ENCODE data around the gene FSTL5.

FSTL5 gene

GRCh38 chr4:162017863-162018262 lies 145.9 kb downstream of the FSTL5 start:
- H3K9me3 ChIP-seq (ENCODE audit: insufficient read depth, low read length): no peaks in the 10 kb centered on the region
- TF ChIP-seq SUZ12 (IDR thresholded peaks at IDR 0.05; ENCODE audit: extremely low read depth, insufficient read depth, insufficient read length): no peak
- no peak for TF ChIP-seq YY1 (IDR thresholded peaks at IDR 0.05; ENCODE audit: insufficient read depth, insufficient read length)
- TF ChIP-seq ZNF274 (IDR thresholded peaks at IDR 0.05; ENCODE audit: low read depth, low read length): no peak
- H3K4me3 ChIP-seq (ENCODE audit: insufficient read length, low read depth): no peak overlapping the region
- H3K36me3 ChIP-seq (ENCODE audit: insufficient read depth, insufficient read length, low read length): no peaks in the 10 kb centered on the region
- DNase-seq (ENCODE audit: low read depth, low spot score): no peak
- H3K27me3 ChIP-seq (ENCODE audit: insufficient read depth, insufficient read length): no peaks in the 10 kb centered on the region
- no peaks in the 10 kb centered on the region for H3K4me1 ChIP-seq (ENCODE audit: insufficient read depth, insufficient read length)
- no peak overlapping the region for H3K9ac ChIP-seq (ENCODE audit: insufficient read length, low read depth)

GRCh38 chr4:162016991-162017390 lies 146.8 kb downstream of the FSTL5 start:
- Histone ChIP-seq H3K36me3 (ENCODE audit: insufficient read depth, insufficient read length, low read length) (no peaks in the 10 kb centered on the region), H3K4me3 (ENCODE audit: insufficient read length, low read depth) (no peak overlapping the region), H3K9me3 (ENCODE audit: insufficient read depth, low read length) (no peaks in the 10 kb centered on the region), H3K4me1 (ENCODE audit: insufficient read depth, insufficient read length) (no peaks in the 10 kb centered on the region), H3K27me3 (ENCODE audit: insufficient read depth, insufficient read length) (no peaks in the 10 kb centered on the region), H3K9ac (ENCODE audit: insufficient read length, low read depth) (no peak overlapping the region)
- DNase-seq (ENCODE audit: low read depth, low spot score): no peak
- TF ChIP-seq YY1 (IDR thresholded peaks at IDR 0.05; ENCODE audit: insufficient read depth, insufficient read length): no peak
- no peak for TF ChIP-seq SUZ12 (IDR thresholded peaks at IDR 0.05; ENCODE audit: extremely low read depth, insufficient read depth, insufficient read length)
- no peak for TF ChIP-seq ZNF274 (IDR thresholded peaks at IDR 0.05; ENCODE audit: low read depth, low read length)

DNA sequence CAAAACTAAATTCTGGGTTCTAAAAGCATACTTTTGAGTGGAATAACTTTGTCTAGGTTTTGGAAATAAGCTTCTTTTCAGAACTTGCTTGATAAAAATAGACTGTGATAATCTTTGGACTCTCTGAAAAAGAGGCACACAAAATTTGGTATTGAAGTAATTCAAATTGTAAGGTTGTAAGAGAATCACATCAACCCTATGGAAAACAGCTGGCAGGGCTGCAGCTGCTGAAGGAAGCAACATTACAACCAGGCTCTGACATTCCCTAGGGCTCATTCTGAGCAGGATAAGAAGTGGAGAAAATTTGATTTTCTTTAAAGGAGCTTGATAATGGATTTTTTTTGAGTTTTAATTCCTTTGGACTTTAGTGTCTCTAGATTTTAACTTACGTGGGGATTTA lies 147.6 kb downstream of the FSTL5 start:
- no peak overlapping the region for H3K4me3 ChIP-seq (ENCODE audit: insufficient read length, low read depth)
- TF ChIP-seq YY1 (IDR thresholded peaks at IDR 0.05; ENCODE audit: insufficient read depth, insufficient read length) (no peak), ZNF274 (IDR thresholded peaks at IDR 0.05; ENCODE audit: low read depth, low read length) (no peak)
- no peaks in the 10 kb centered on the region for H3K27me3 ChIP-seq (ENCODE audit: insufficient read depth, insufficient read length)

DNA sequence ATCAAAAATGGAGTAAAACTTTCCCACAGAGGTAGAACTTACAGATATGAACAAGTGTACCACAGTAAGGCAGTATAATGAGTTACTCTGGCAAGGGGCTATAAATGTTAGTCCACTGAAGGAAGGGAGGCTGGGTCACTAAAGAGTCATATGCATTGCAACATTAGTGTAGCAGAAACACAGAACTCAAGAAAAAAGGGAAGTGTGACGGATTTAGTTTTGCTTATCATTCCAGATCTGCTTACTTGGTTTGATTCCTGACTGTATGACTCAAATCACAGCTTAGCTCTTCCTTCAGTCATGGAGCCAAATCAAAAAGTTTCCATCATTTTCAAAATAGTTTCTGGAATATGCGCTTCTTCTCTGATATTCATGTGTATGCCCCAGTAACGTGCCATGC lies 148.7 kb downstream of the FSTL5 start:
- Histone ChIP-seq H3K4me1 (ENCODE audit: insufficient read depth, insufficient read length) (no peaks in the 10 kb centered on the region), H3K27me3 (ENCODE audit: insufficient read depth, insufficient read length) (no peaks in the 10 kb centered on the region), H3K9ac (ENCODE audit: insufficient read length, low read depth) (no peak overlapping the region), H3K9me3 (ENCODE audit: insufficient read depth, low read length) (no peaks in the 10 kb centered on the region), H3K4me3 (ENCODE audit: insufficient read length, low read depth) (no peak overlapping the region), H3K36me3 (ENCODE audit: insufficient read depth, insufficient read length, low read length) (no peaks in the 10 kb centered on the region)
- TF ChIP-seq ZNF274 (IDR thresholded peaks at IDR 0.05; ENCODE audit: low read depth, low read length) (no peak), SUZ12 (IDR thresholded peaks at IDR 0.05; ENCODE audit: extremely low read depth, insufficient read depth, insufficient read length) (no peak), YY1 (IDR thresholded peaks at IDR 0.05; ENCODE audit: insufficient read depth, insufficient read length) (no peak)
- no peak for DNase-seq (ENCODE audit: low read depth, low spot score)

More for the DNA sequence above, 147.6 kb downstream of the FSTL5 start:
- no peak overlapping the region for H3K9ac ChIP-seq (ENCODE audit: insufficient read length, low read depth)
- H3K4me1 ChIP-seq (ENCODE audit: insufficient read depth, insufficient read length): no peaks in the 10 kb centered on the region
- no peaks in the 10 kb centered on the region for H3K36me3 ChIP-seq (ENCODE audit: insufficient read depth, insufficient read length, low read length)
- DNase-seq (ENCODE audit: low read depth, low spot score): no peak
- H3K9me3 ChIP-seq (ENCODE audit: insufficient read depth, low read length): no peaks in the 10 kb centered on the region

DNA sequence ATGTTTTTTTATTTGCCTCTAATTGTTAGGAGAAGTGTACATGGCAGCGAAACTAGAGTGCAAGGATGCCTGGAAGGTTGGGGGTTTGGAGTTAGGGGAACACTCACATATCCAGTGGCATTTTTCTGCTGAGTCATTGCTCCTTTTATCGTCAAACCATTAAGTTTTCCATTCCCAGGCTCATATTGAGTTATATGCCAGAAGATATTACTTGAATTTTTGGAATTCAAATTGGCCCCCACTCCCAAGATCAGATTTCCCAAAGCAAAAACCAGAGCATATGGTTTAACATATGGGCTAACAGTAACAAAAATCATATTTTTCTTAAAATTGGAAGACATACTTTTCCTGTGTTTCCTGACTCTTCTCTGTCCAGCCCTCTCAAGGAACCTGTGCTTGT lies 152.7 kb downstream of the FSTL5 start:
- Histone ChIP-seq H3K9me3 (ENCODE audit: insufficient read depth, low read length) (no peaks in the 10 kb centered on the region), H3K4me1 (ENCODE audit: insufficient read depth, insufficient read length) (no peaks in the 10 kb centered on the region), H3K27me3 (ENCODE audit: insufficient read depth, insufficient read length) (no peaks in the 10 kb centered on the region), H3K36me3 (ENCODE audit: insufficient read depth, insufficient read length, low read length) (no peaks in the 10 kb centered on the region), H3K9ac (ENCODE audit: insufficient read length, low read depth) (no peak overlapping the region), H3K4me3 (ENCODE audit: insufficient read length, low read depth) (no peak overlapping the region)
- TF ChIP-seq SUZ12 (IDR thresholded peaks at IDR 0.05; ENCODE audit: extremely low read depth, insufficient read depth, insufficient read length): no peak
- no peak for TF ChIP-seq YY1 (IDR thresholded peaks at IDR 0.05; ENCODE audit: insufficient read depth, insufficient read length)
- TF ChIP-seq ZNF274 (IDR thresholded peaks at IDR 0.05; ENCODE audit: low read depth, low read length): no peak
- DNase-seq (ENCODE audit: low read depth, low spot score): no peak

DNA sequence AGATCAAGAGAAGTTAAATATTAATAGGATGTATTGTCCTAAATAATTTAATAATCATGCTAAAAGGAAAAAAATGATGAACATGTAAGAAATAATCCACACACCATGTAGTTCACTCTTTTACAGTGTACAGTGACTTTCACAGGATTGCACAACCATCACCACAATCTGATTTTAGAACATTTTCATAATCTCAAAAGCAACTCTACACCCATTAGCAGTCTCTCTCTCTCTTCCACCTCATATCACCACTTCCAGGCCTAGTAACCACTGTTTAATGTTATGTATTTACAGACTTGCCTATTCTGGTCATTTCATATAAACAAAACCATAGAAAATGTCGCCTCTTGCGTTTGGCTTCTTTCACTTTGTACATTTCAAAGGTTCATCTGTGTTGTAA lies 153.4 kb downstream of the FSTL5 start:
- H3K27me3 ChIP-seq (ENCODE audit: insufficient read depth, insufficient read length): no peaks in the 10 kb centered on the region
- TF ChIP-seq YY1 (IDR thresholded peaks at IDR 0.05; ENCODE audit: insufficient read depth, insufficient read length) (no peak), ZNF274 (IDR thresholded peaks at IDR 0.05; ENCODE audit: low read depth, low read length) (no peak), SUZ12 (IDR thresholded peaks at IDR 0.05; ENCODE audit: extremely low read depth, insufficient read depth, insufficient read length) (no peak)
- DNase-seq (ENCODE audit: low read depth, low spot score): no peak
- H3K36me3 ChIP-seq (ENCODE audit: insufficient read depth, insufficient read length, low read length): no peaks in the 10 kb centered on the region
- H3K4me3 ChIP-seq (ENCODE audit: insufficient read length, low read depth): no peak overlapping the region
- no peaks in the 10 kb centered on the region for H3K9me3 ChIP-seq (ENCODE audit: insufficient read depth, low read length)
- H3K4me1 ChIP-seq (ENCODE audit: insufficient read depth, insufficient read length): no peaks in the 10 kb centered on the region
- H3K9ac ChIP-seq (ENCODE audit: insufficient read length, low read depth): no peak overlapping the region

DNA sequence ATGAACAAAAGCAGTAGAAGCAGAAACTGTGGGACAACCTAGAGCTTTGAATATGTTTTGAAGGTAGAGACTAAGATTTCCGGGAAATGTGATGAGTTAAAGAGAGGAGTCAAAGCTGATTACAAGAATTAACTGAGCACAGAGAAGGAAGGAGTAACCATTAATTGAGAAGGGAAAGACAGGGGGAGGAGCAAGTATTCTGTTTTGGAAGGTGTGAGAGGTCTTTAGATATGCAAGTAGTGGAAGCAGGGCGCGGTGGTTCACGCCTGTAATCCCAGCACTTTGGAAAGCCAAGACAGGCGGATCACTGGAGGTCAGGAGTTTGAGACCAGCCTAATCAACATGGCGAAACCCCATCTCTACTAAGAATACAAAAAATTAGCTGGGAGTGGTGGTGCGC lies 171.5 kb downstream of the FSTL5 start:
- no peak overlapping the region for H3K9ac ChIP-seq (ENCODE audit: insufficient read length, low read depth)
- DNase-seq (ENCODE audit: low read depth, low spot score): no peak
- H3K4me1 ChIP-seq (ENCODE audit: insufficient read depth, insufficient read length): no peaks in the 10 kb centered on the region
- no peaks in the 10 kb centered on the region for H3K36me3 ChIP-seq (ENCODE audit: insufficient read depth, insufficient read length, low read length)
- H3K9me3 ChIP-seq (ENCODE audit: insufficient read depth, low read length): no peaks in the 10 kb centered on the region
- no peak for TF ChIP-seq SUZ12 (IDR thresholded peaks at IDR 0.05; ENCODE audit: extremely low read depth, insufficient read depth, insufficient read length)
- TF ChIP-seq YY1 (IDR thresholded peaks at IDR 0.05; ENCODE audit: insufficient read depth, insufficient read length): no peak
- no peak for TF ChIP-seq ZNF274 (IDR thresholded peaks at IDR 0.05; ENCODE audit: low read depth, low read length)
- H3K4me3 ChIP-seq (ENCODE audit: insufficient read length, low read depth): no peak overlapping the region
- no peaks in the 10 kb centered on the region for H3K27me3 ChIP-seq (ENCODE audit: insufficient read depth, insufficient read length)

GRCh38 chr4:161991811-161992210 lies 172.0 kb downstream of the FSTL5 start:
- Histone ChIP-seq H3K4me3 (ENCODE audit: insufficient read length, low read depth) (no peak overlapping the region), H3K9me3 (ENCODE audit: insufficient read depth, low read length) (no peaks in the 10 kb centered on the region), H3K9ac (ENCODE audit: insufficient read length, low read depth) (no peak overlapping the region), H3K4me1 (ENCODE audit: insufficient read depth, insufficient read length) (no peaks in the 10 kb centered on the region), H3K36me3 (ENCODE audit: insufficient read depth, insufficient read length, low read length) (no peaks in the 10 kb centered on the region), H3K27me3 (ENCODE audit: insufficient read depth, insufficient read length) (no peaks in the 10 kb centered on the region)
- TF ChIP-seq YY1 (IDR thresholded peaks at IDR 0.05; ENCODE audit: insufficient read depth, insufficient read length) (no peak), ZNF274 (IDR thresholded peaks at IDR 0.05; ENCODE audit: low read depth, low read length) (no peak), SUZ12 (IDR thresholded peaks at IDR 0.05; ENCODE audit: extremely low read depth, insufficient read depth, insufficient read length) (no peak)
- no peak for DNase-seq (ENCODE audit: low read depth, low spot score)
